Left kidney (tissue), 8 donors: Measurements from ENCODE around the gene SYT15B. TPM values are rescaled to one million over a fixed set of nuclear protein-coding genes. Genes with fewer than 3 reads are reported as not detected.
"Not testable (repeated sequence)": the region's sequence is repeated elsewhere in the genome, so short reads cannot be mapped to it uniquely, and the experiment has no call there.

Experiments used
- DNase-seq: peaks from one replicate; pipeline ENCODE4 v3.0.0-alpha.2; 2013
- long read RNA-seq, 8 donors: transcript quantifications; one replicate each; lab custom pipeline, GENCODE V29; 2026
- polyA plus RNA-seq: library from polyadenylated mRNA; unstranded; fragments of 120-200 nt; gene quantifications from one replicate; pipeline ENCODE4 v1.2.1, GENCODE V29; 2013; ENCODE audit not compliant: insufficient read length

Gene SYT15B
- polyA plus RNA-seq, result 1.1 TPM
- long read RNA-seq, donor 1, result 0 reads
- long read RNA-seq, donor 2, partial matches to known transcripts, result 8 of 14 reads
- long read RNA-seq, donor 2, other reads (novel, unspliced or antisense), result 6 of 14 reads
- long read RNA-seq, donor 3, result 0 reads
- long read RNA-seq, donor 4, result 0 reads
- long read RNA-seq, donor 5, result 0 reads
- long read RNA-seq, donor 6, result 0 reads
- long read RNA-seq, donor 7, partial matches to known transcripts, result 0 of 1 reads
- long read RNA-seq, donor 7, other reads (novel, unspliced or antisense), result 0 of 1 reads
- long read RNA-seq, donor 8, result 0 reads

- DNase-seq, result not testable (repeated sequence)
These were observed at the start of gene SYT15B for GRCh38 chr10:47763554-47764175. Gene SYT15B (minus strand): TSS chr10:47763592. CDS start chr10:47762640, 952 bp downstream.

GRCh38 chr10:47779590-47779989, 16.2 kb upstream of the SYT15B start:
- not testable (repeated sequence) for DNase-seq

GRCh38 chr10:47775361-47776231, 12.2 kb upstream of the SYT15B start:
- DNase-seq, result peak; percentile 37

- DNase-seq, result not testable (repeated sequence)
These were observed 7.4 kb upstream of the SYT15B start for GRCh38 chr10:47770745-47771144.

- DNase-seq, result not testable (repeated sequence)
These were observed 5.3 kb upstream of the SYT15B start for GRCh38 chr10:47768578-47769115.

GRCh38 chr10:47768085-47768484, 4.7 kb upstream of the SYT15B start:
- DNase-seq, result peak; percentile 4

GRCh38 chr10:47767236-47767635, 3.8 kb upstream of the SYT15B start:
- not testable (repeated sequence) for DNase-seq

- not testable (repeated sequence) for DNase-seq
These were observed 1.8 kb upstream of the SYT15B start for GRCh38 chr10:47765232-47765631.

GRCh38 chr10:47762674-47763553, 478 bp downstream of the SYT15B start:
- DNase-seq, result peak; percentile 1

GRCh38 chr10:47758855-47759254, 4.5 kb downstream of the SYT15B start:
- DNase-seq, result not testable (repeated sequence)

- not testable (repeated sequence) for DNase-seq
These were observed 7.2 kb downstream of the SYT15B start for GRCh38 chr10:47756169-47756568.

- not testable (repeated sequence) for DNase-seq
These were observed 9.5 kb downstream of the SYT15B start for GRCh38 chr10:47753871-47754270.

GRCh38 chr10:47753176-47753575, 10.2 kb downstream of the SYT15B start:
- DNase-seq, result not testable (repeated sequence)

- DNase-seq, result not testable (repeated sequence)
These were observed 11.6 kb downstream of the SYT15B start for GRCh38 chr10:47751821-47752220.

GRCh38 chr10:47750360-47750759, 13.0 kb downstream of the SYT15B start:
- DNase-seq, result not testable (repeated sequence)

- DNase-seq, result peak; percentile 2
These were observed 16.5 kb downstream of the SYT15B start for GRCh38 chr10:47746780-47747376.

GRCh38 chr10:47744881-47745280, 18.5 kb downstream of the SYT15B start:
- DNase-seq, result not testable (repeated sequence)

- DNase-seq, result peak; percentile 0
These were observed 19.5 kb downstream of the SYT15B start for GRCh38 chr10:47743611-47744550.

GRCh38 chr10:47740868-47741267, 22.5 kb downstream of the SYT15B start:
- not testable (repeated sequence) for DNase-seq
